HepG2 (cell line): ENCODE results near the gene ASB3. TPM values are rescaled to one million over a fixed set of nuclear protein-coding genes. Genes with fewer than 3 reads are reported as not detected.

Experiments used
- HDAC1 ChIP-seq: sonication (generic); formaldehyde crosslinking; IDR thresholded peaks from 2 replicates; pipeline ENCODE4 v1.5.1; 2020; ENCODE audit warnings: mild to moderate bottlenecking, missing genetic modification reagents
- HOMEZ ChIP-seq: IDR thresholded peaks from 2 replicates; pipeline ENCODE4 v1.6.1; 2016; ENCODE audit warnings: low read depth
- NFIC ChIP-seq: IDR thresholded peaks from 2 replicates; pipeline ENCODE4 v1.6.1; 2012; ENCODE audit warnings: mild to moderate bottlenecking, low read length, inconsistent platforms
- NR2F2 ChIP-seq: IDR thresholded peaks from 2 replicates; pipeline ENCODE4 v1.6.1; 2012; ENCODE audit warnings: low read depth, inconsistent platforms, borderline replicate concordance
- SIX4 ChIP-seq: sonication (generic); formaldehyde crosslinking; IDR thresholded peaks from 2 replicates; pipeline ENCODE4 v1.4.0; 2020; ENCODE audit warnings: missing genetic modification reagents
- SKI ChIP-seq: fragments of 450-650 bp; IDR thresholded peaks from one replicate; pipeline ENCODE4 v1.6.1; 2018; ENCODE audit warnings: mild to moderate bottlenecking; ENCODE audit not compliant: partially characterized antibody
- TAF1 ChIP-seq: sonication (generic); formaldehyde crosslinking; IDR thresholded peaks from 2 replicates; pipeline ENCODE4 v1.4.0; 2020; ENCODE audit warnings: missing genetic modification reagents
- ZNF329 ChIP-seq: sonication (generic); formaldehyde crosslinking; IDR thresholded peaks from 2 replicates; pipeline ENCODE4 v1.9.0; 2021; ENCODE audit warnings: low read depth, mild to moderate bottlenecking, missing genetic modification reagents
- ZNF367 ChIP-seq: sonication (generic); formaldehyde crosslinking; IDR thresholded peaks from 2 replicates; pipeline ENCODE4 v1.4.0; 2020; ENCODE audit warnings: missing genetic modification reagents, borderline replicate concordance
- ZNF496 ChIP-seq: sonication (generic); formaldehyde crosslinking; IDR thresholded peaks from 2 replicates; pipeline ENCODE4 v1.8.1; 2023; ENCODE audit warnings: mild to moderate bottlenecking, moderate library complexity, missing genetic modification reagents; ENCODE audit not compliant: insufficient replicate concordance
- ZNF776 ChIP-seq: sonication (generic); formaldehyde crosslinking; IDR thresholded peaks from 2 replicates; pipeline ENCODE4 v1.4.0; 2020; ENCODE audit warnings: mild to moderate bottlenecking, missing genetic modification reagents
- polyA plus RNA-seq, 8 experiments: library from polyadenylated mRNA; depleted of rRNA in 3 of 8; stranded (reverse) in 7 of 8; unstranded in 1 of 8; fragments of >200 nt; fragmentation: Illumina TruSeq in 4 of 8; extraction: Trizol in 4 of 8; gene quantifications; 2 replicates each; pipeline versions ENCODE4 v1.2.1 to v1.2.3, GENCODE V29; 2011 to 2016; ENCODE audit warnings: low read depth in 4 of 8, missing spikeins in 1 of 8, mixed read lengths in 1 of 8; ENCODE audit not compliant: insufficient read depth in 1 of 8
- total RNA-seq, 5 experiments: library from RNA; depleted of rRNA; stranded (reverse); fragments of >200 nt; fragmentation: Illumina TruSeq; extraction: Trizol; gene quantifications; 2 replicates each; pipeline ENCODE4 v1.2.3, GENCODE V29; 2016; ENCODE audit warnings: low read depth in 1 of 5
- TF ChIP-seq, protein P1 (sequence below): sonication (generic); formaldehyde crosslinking; IDR thresholded peaks from 2 replicates; pipeline ENCODE4 v1.4.0; 2020; ENCODE audit warnings: missing genetic modification reagents, borderline replicate concordance
- TF ChIP-seq, protein P2 (sequence below): sonication (generic); formaldehyde crosslinking; IDR thresholded peaks from 2 replicates; pipeline ENCODE4 v1.4.0; 2020; ENCODE audit warnings: missing genetic modification reagents, mild to moderate bottlenecking, borderline replicate concordance
- TF ChIP-seq, protein P3 (sequence below): sonication (generic); formaldehyde crosslinking; IDR thresholded peaks from 2 replicates; pipeline ENCODE4 v1.4.0; 2020; ENCODE audit warnings: missing genetic modification reagents, borderline replicate concordance

Gene ASB3
- total and polyA plus RNA-seq, 2 of the 13 experiments (the other 11 are each of a cell fraction or from before 2014, with no cell fraction given), result 40.1 to 41.8 TPM

DNA sequence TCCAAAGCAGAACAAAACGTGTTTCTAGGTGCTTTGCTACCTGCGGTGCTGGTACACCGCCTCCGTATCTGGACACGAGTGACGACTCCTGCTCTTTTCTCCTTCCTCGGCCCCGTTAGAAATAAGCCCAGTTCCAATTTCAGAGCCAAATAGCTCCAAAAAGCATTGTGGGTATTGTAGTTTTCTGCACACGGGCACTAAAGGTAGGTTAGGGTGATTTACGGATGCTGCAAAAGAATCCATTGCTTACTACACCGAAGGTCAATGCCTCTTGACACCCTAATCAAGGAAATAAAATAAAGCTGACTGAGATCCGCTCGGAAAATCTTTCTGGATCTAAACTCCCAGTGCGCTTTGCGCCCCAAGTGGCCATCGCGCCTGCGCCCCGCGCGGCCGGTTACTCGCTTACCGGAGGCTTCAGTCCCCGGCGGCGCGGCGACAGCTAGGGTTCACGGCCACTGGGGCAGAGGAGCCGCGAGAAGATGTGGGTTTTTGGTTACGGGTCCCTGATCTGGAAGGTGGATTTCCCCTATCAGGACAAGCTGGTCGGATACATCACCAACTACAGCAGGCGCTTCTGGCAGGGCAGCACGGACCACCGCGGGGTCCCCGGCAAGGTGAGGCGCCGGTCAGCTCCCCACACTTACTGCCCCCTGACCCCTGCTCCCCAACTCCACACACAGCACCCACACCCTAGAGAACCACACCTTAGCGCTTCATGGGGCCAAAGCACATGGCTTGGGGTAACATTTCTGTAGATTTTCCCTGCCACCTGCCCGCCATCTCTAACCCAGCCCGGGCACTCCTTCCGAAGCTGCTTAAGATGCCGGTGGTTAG, 19.1 kb downstream of the ASB3 start, which contains the start of gene CHAC2 (continued):
- TF ChIP-seq, protein P1, sequence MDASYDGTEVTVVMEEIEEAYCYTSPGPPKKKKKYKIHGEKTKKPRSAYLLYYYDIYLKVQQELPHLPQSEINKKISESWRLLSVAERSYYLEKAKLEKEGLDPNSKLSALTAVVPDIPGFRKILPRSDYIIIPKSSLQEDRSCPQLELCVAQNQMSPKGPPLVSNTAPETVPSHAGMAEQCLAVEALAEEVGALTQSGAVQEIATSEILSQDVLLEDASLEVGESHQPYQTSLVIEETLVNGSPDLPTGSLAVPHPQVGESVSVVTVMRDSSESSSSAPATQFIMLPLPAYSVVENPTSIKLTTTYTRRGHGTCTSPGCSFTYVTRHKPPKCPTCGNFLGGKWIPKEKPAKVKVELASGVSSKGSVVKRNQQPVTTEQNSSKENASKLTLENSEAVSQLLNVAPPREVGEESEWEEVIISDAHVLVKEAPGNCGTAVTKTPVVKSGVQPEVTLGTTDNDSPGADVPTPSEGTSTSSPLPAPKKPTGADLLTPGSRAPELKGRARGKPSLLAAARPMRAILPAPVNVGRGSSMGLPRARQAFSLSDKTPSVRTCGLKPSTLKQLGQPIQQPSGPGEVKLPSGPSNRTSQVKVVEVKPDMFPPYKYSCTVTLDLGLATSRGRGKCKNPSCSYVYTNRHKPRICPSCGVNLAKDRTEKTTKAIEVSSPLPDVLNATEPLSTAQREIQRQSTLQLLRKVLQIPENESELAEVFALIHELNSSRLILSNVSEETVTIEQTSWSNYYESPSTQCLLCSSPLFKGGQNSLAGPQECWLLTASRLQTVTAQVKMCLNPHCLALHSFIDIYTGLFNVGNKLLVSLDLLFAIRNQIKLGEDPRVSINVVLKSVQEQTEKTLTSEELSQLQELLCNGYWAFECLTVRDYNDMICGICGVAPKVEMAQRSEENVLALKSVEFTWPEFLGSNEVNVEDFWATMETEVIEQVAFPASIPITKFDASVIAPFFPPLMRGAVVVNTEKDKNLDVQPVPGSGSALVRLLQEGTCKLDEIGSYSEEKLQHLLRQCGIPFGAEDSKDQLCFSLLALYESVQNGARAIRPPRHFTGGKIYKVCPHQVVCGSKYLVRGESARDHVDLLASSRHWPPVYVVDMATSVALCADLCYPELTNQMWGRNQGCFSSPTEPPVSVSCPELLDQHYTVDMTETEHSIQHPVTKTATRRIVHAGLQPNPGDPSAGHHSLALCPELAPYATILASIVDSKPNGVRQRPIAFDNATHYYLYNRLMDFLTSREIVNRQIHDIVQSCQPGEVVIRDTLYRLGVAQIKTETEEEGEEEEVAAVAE (CRISPR knock-in tag), result peak; percentile 43; the same call in 1 of the 2 replicates
- no peak for TF ChIP-seq ZNF367 (CRISPR knock-in tag)
- TF ChIP-seq SKI, result no peak
- TF ChIP-seq ZNF496 (CRISPR knock-in tag), result no peak
- peak; percentile 70 for TF ChIP-seq NFIC
- TF ChIP-seq TAF1 (CRISPR knock-in tag), result peak; percentile 69
- TF ChIP-seq ZNF329 (CRISPR knock-in tag), result peak; percentile 82; the same call in 1 of the 2 replicates
- TF ChIP-seq, protein P2, sequence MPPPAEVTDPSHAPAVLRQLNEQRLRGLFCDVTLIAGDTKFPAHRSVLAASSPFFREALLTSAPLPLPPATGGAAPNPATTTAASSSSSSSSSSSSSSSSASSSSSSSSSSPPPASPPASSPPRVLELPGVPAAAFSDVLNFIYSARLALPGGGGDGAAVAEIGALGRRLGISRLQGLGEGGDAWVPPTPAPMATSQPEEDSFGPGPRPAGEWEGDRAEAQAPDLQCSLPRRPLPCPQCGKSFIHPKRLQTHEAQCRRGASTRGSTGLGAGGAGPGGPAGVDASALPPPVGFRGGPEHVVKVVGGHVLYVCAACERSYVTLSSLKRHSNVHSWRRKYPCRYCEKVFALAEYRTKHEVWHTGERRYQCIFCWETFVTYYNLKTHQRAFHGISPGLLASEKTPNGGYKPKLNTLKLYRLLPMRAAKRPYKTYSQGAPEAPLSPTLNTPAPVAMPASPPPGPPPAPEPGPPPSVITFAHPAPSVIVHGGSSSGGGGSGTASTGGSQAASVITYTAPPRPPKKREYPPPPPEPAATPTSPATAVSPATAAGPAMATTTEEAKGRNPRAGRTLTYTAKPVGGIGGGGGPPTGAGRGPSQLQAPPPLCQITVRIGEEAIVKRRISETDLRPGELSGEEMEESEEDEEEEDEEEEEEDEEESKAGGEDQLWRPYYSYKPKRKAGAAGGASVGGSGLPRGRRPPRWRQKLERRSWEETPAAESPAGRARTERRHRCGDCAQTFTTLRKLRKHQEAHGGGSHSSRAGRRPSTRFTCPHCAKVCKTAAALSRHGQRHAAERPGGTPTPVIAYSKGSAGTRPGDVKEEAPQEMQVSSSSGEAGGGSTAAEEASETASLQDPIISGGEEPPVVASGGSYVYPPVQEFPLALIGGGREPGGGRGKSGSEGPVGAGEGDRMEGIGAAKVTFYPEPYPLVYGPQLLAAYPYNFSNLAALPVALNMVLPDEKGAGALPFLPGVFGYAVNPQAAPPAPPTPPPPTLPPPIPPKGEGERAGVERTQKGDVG (CRISPR knock-in tag), result 0 out of 2 replicates have a peak, but pooled peaks have one; percentile 21
- peak; percentile 47; the same call in 1 of the 2 replicates for TF ChIP-seq HDAC1 (CRISPR knock-in tag)
- TF ChIP-seq SIX4 (CRISPR knock-in tag), result peak; percentile 89
- TF ChIP-seq, protein P3, sequence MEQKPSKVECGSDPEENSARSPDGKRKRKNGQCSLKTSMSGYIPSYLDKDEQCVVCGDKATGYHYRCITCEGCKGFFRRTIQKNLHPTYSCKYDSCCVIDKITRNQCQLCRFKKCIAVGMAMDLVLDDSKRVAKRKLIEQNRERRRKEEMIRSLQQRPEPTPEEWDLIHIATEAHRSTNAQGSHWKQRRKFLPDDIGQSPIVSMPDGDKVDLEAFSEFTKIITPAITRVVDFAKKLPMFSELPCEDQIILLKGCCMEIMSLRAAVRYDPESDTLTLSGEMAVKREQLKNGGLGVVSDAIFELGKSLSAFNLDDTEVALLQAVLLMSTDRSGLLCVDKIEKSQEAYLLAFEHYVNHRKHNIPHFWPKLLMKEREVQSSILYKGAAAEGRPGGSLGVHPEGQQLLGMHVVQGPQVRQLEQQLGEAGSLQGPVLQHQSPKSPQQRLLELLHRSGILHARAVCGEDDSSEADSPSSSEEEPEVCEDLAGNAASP (CRISPR knock-in tag), result no peak
- 0 out of 2 replicates have a peak, but pooled peaks have one; percentile 70 for TF ChIP-seq ZNF776
- TF ChIP-seq HOMEZ (CRISPR knock-in tag), result no peak
- TF ChIP-seq NR2F2, result peak; percentile 35; the same call in 1 of the 2 replicates
